22Rv1 (cell line): Measurements from ENCODE around the gene ITPR2.

Source experiments
- ZFX ChIP-seq: fragments of 450-650 bp; IDR thresholded peaks from 2 replicates; pipeline ENCODE4 v1.6.1; 2017; ENCODE audit warnings: antibody characterized with exemption, borderline replicate concordance
- TF ChIP-seq, protein P1 (sequence below): fragments of 450-650 bp; IDR thresholded peaks from 2 replicates; pipeline ENCODE4 v1.5.1; 2017; ENCODE audit warnings: mild to moderate bottlenecking

GRCh38 chr12:26798023-26798422 is 35.0 kb downstream of the ITPR2 start:
- TF ChIP-seq, protein P1, sequence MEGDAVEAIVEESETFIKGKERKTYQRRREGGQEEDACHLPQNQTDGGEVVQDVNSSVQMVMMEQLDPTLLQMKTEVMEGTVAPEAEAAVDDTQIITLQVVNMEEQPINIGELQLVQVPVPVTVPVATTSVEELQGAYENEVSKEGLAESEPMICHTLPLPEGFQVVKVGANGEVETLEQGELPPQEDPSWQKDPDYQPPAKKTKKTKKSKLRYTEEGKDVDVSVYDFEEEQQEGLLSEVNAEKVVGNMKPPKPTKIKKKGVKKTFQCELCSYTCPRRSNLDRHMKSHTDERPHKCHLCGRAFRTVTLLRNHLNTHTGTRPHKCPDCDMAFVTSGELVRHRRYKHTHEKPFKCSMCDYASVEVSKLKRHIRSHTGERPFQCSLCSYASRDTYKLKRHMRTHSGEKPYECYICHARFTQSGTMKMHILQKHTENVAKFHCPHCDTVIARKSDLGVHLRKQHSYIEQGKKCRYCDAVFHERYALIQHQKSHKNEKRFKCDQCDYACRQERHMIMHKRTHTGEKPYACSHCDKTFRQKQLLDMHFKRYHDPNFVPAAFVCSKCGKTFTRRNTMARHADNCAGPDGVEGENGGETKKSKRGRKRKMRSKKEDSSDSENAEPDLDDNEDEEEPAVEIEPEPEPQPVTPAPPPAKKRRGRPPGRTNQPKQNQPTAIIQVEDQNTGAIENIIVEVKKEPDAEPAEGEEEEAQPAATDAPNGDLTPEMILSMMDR, result no peak
- TF ChIP-seq ZFX, result no peak
